ENCODE results near the gene TAS1R1. TPM values are rescaled to one million over a fixed set of nuclear protein-coding genes. Genes with fewer than 3 reads are reported as not detected.
A peak's percentile ranks its signal among the peaks of the same experiment; 100 is the strongest.
"Not testable (repeated sequence)": the region's sequence is repeated elsewhere in the genome, so short reads cannot be mapped to it uniquely, and the experiment has no call there.

Gene TAS1R1
- total RNA-seq, 1 donor from 2014 or later = not detected

DNA sequence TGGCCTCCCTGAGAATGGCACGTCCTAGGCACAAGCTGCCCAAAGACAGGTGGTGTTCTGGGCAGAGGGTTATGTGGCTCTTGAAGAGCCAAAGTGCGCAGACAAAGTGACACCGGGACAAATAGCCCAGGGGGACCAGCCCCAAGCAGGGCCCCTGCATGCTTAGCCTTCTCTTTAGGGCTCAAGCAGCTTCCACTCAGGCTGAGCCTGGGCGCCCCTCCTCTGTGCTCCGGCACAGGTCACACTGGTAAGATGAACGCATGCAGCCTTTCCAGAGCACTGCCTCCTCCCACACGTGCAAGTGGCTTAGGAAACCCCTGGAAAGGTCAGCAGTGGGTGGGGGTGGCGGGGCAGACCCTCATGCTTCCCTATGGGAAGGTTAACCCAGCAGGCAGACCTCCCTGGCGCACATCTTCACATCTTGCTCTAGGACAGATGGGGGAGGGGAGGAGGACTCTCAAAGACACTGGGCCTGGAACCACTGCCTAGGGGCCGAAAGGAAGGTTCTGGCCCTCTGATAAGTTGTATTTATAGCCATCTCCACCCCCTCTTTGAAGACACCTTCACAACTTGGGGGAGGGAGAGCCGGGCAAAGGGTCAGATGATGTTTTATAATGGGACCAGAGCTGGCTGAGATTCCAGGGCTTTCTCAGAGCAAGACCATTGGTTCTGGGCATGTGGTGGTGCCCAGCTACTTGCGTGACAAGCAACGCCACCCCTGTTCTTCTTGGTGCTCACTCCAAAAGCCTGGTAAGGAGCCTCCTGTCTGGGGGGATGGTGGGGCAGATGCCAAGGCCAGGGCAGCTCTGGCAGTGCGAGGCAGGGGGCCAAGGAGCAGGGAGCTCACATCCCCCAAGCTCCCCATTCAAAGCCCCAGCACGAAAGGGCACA, 42.0 kb downstream of the TAS1R1 start:
- Histone ChIP-seq H3K9me3 (no peaks in the 10 kb centered on the region), H3K4me1 (peaks cover 68% of the 10 kb centered on the region), H3K27ac (peak overlapping the region; percentile 98), H3K36me3 (peaks cover 0 to 70% of the 10 kb centered on the region in 2 donors), H3K4me3 (peak overlapping the region in 1 of 2 donors; percentile 20), H3K27me3 (no peaks in the 10 kb centered on the region)
- TF ChIP-seq, protein P1, sequence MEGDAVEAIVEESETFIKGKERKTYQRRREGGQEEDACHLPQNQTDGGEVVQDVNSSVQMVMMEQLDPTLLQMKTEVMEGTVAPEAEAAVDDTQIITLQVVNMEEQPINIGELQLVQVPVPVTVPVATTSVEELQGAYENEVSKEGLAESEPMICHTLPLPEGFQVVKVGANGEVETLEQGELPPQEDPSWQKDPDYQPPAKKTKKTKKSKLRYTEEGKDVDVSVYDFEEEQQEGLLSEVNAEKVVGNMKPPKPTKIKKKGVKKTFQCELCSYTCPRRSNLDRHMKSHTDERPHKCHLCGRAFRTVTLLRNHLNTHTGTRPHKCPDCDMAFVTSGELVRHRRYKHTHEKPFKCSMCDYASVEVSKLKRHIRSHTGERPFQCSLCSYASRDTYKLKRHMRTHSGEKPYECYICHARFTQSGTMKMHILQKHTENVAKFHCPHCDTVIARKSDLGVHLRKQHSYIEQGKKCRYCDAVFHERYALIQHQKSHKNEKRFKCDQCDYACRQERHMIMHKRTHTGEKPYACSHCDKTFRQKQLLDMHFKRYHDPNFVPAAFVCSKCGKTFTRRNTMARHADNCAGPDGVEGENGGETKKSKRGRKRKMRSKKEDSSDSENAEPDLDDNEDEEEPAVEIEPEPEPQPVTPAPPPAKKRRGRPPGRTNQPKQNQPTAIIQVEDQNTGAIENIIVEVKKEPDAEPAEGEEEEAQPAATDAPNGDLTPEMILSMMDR (IDR thresholded peaks at IDR 0.05) = no peak
- TF ChIP-seq POLR2AphosphoS5 (IDR thresholded peaks at IDR 0.05; ENCODE audit: insufficient read depth in 1 of 2, low read depth in 1 of 2) (no peak), POLR2A (IDR thresholded peaks at IDR 0.05) (no peak)
- intact Hi-C loops (cut with DNase I) = no loop called here
- no peak for DNase-seq (ENCODE audit: extremely low spot score in 2 of 2)

DNA sequence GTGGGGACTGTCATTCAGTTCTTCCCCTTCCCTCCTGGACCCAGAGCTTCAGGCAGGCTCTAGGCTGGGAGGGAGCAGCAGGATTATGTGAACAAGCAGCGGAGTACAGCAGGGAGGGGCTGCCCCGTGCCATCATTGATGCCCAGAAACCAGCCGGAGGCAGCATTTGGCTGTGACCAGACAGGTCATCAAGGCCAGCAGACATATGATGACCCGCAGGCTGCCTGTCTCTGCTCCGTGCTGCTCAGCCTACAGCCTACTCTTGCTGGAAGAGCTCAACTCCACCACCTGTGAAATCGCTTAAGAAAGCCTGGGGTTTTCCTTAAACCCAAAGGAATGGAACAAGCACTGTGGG, 42.6 kb downstream of the TAS1R1 start:
- no peak for DNase-seq (ENCODE audit: extremely low spot score in 2 of 2)
- peak overlapping the region; percentile 98 for H3K27ac ChIP-seq
- peaks cover 0 to 64% of the 10 kb centered on the region in 2 donors for H3K36me3 ChIP-seq
- H3K4me1 ChIP-seq = peaks cover 62% of the 10 kb centered on the region
- no peaks in the 10 kb centered on the region for H3K27me3 ChIP-seq
- intact Hi-C loops (cut with DNase I) = no loop called here
- H3K4me3 ChIP-seq = no peak overlapping the region
- no peak for TF ChIP-seq POLR2A (IDR thresholded peaks at IDR 0.05)
- no peak for TF ChIP-seq POLR2AphosphoS5 (IDR thresholded peaks at IDR 0.05; ENCODE audit: insufficient read depth in 1 of 2, low read depth in 1 of 2)
- TF ChIP-seq, protein P1 (IDR thresholded peaks at IDR 0.05) = no peak
- no peaks in the 10 kb centered on the region for H3K9me3 ChIP-seq

DNA sequence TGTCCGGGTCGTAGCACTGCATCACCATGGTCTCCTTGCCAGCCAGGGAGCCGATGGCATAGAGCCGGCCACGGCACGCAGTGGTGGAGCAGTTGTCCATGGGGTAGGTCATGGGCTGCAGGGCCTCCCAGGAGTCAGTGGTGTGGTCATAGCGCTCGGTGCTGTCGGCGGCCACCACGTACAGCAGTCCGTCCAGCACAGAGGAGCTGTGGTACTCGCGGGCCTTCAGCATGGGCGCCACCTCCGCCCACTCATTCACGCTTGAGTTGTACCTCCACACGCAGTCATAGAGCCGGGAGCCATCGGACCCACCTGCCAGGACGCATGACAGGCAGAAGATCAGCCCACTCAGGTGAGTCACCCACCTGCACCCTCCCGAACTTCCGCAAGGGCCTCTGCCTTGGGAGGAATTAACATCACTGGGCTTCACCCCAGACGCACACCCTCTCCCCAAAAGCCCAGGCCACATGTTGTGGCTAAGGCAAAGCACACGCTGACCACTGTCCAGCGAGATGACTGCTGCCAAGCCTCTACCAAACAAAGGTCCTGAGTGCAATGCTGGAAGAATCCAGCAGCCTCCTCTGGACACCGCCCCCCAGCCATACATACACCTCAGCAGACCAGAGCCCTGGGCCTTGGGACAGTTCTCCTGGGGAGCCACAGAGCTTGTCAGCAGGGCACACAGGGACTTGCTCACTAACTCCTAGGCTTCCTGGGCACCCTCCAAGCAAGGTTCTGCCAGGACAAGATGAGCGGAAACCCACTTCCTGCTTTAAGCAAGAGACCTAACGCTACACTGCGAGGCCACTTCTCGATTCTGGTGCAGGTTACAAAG, 44.3 kb downstream of the TAS1R1 start:
- intact Hi-C loops (cut with DNase I) = no loop called here
- Histone ChIP-seq H3K27ac (peak overlapping the region; percentile 98), H3K27me3 (no peaks in the 10 kb centered on the region), H3K4me3 (peak overlapping the region; percentile 59 to 74), H3K36me3 (peaks cover 0 to 48% of the 10 kb centered on the region in 2 donors), H3K9me3 (no peaks in the 10 kb centered on the region), H3K4me1 (peaks cover 67% of the 10 kb centered on the region)
- DNase-seq (ENCODE audit: extremely low spot score in 2 of 2) = no peak
- TF ChIP-seq POLR2A (IDR thresholded peaks at IDR 0.05) = no peak
- TF ChIP-seq, protein P1 (IDR thresholded peaks at IDR 0.05) = no peak
- no peak for TF ChIP-seq POLR2AphosphoS5 (IDR thresholded peaks at IDR 0.05; ENCODE audit: insufficient read depth in 1 of 2, low read depth in 1 of 2)

DNA sequence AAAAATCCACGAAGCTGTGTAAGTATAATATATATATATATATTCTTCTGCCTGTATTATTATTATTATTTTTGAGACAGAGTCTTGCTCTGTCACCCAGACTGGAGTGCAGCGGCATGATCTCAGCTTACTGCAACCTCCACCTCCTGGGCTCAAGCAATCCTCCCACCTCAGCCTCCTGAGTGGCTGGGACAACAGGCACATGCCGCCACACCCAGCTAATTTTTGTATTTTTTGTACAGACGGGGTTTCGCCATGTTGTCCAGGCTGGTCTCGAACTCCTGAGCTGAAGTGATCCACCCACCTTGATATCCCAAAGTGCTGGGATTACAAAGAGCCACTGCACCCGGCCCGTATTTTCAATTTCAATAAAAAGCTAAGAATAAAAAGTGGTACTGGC, 44.9 kb downstream of the TAS1R1 start:
- not testable (repeated sequence) for H3K9me3 ChIP-seq; DNase-seq (ENCODE audit: extremely low spot score in 2 of 2); H3K27me3 ChIP-seq
- Histone ChIP-seq H3K36me3 (peaks cover 0 to 42% of the 10 kb centered on the region in 2 donors), H3K27ac (peak overlapping the region; percentile 98), H3K4me3 (peak overlapping the region; percentile 59 to 74), H3K4me1 (peaks cover 72% of the 10 kb centered on the region)
- intact Hi-C loops (cut with DNase I) = loop anchor here (5.0 kb wide), 1 partner anchor 37 kb away; no protein-coding TSS in a partner anchor

DNA sequence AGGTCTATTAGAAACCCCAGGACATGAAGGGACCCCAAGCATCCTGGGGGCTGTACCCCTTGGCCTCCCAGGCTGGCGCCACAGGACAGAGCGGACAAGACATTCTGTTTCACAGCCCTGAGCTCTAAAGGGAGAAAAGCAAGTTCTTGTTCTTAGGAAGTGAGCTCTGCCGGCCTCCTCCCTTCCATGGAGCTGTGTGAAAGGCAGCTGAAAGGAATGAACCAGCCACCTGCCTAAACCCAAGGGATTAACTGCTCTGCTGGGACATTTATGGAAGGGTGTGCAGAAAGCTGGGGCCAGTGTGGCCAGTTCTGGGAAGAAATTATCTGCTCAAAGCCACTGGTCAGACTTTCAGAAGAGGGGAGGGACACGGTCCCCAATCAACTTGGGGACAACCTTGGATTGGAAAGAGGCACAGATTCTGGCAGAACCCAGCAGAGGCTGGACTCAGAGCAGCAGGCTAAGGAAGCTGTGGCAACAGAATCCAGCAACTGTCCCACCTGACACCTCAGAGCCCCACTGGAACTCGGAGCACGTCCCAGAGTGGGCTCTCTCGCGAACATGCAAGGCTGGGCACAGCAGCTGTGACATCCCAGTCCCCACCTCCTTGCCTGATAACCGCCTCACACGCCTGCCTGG, 45.4 kb downstream of the TAS1R1 start:
- TF ChIP-seq POLR2AphosphoS5 (IDR thresholded peaks at IDR 0.05; ENCODE audit: insufficient read depth in 1 of 2, low read depth in 1 of 2) (no peak), POLR2A (IDR thresholded peaks at IDR 0.05) (no peak)
- TF ChIP-seq, protein P1 (IDR thresholded peaks at IDR 0.05) = no peak
- intact Hi-C loops (cut with DNase I) = loop anchor here (5.0 kb wide), 1 partner anchor 37 kb away; no protein-coding TSS in a partner anchor
- no peaks in the 10 kb centered on the region for H3K9me3 ChIP-seq
- H3K27ac ChIP-seq = peak overlapping the region; percentile 98
- DNase-seq (ENCODE audit: extremely low spot score in 2 of 2) = no peak
- H3K36me3 ChIP-seq = peaks cover 0 to 36% of the 10 kb centered on the region in 2 donors
- peaks cover 72% of the 10 kb centered on the region for H3K4me1 ChIP-seq
- no peaks in the 10 kb centered on the region for H3K27me3 ChIP-seq
- H3K4me3 ChIP-seq = peak overlapping the region; percentile 59 to 74
